Sigmoid colon (tissue), 7 donors: ENCODE measurements around the gene MLLT10. TPM values are rescaled to one million over a fixed set of nuclear protein-coding genes. Genes with fewer than 3 reads are reported as not detected.

Source experiments
- DNase-seq: peaks from one replicate; pipeline ENCODE4 v3.0.0-alpha.2; 2019
- H3K27ac ChIP-seq, 4 donors: fragments of 200-600 bp; sonication (generic); one replicate each; pipeline ENCODE4 v1.5.1; 2016 to 2019; ENCODE audit warnings: mild to moderate bottlenecking in 1 of 4
- H3K27me3 ChIP-seq, 3 donors: fragments of 200-600 bp; sonication (generic); one replicate each; pipeline ENCODE4 v1.5.1; 2019; ENCODE audit warnings: mild to moderate bottlenecking in 1 of 3
- H3K36me3 ChIP-seq, 4 donors: fragments of 200-600 bp; sonication (generic); one replicate each; pipeline ENCODE4 v1.5.1; 2016 to 2019
- H3K4me1 ChIP-seq, 4 donors: fragments of 200-600 bp; sonication (generic); one replicate each; pipeline ENCODE4 v1.5.1; 2017 to 2019
- H3K4me3 ChIP-seq, 4 donors: fragments of 200-600 bp; sonication (generic); one replicate each; pipeline ENCODE4 v1.5.1; 2017 to 2019; ENCODE audit warnings: mild to moderate bottlenecking in 2 of 4, moderate library complexity in 1 of 4
- H3K9me3 ChIP-seq, 4 donors: fragments of 200-600 bp in 3 of 4; sonication (generic) in 3 of 4; one replicate each; pipeline versions ENCODE4 v1.5.1 to v1.6.1; 2013 to 2019
- CTCF ChIP-seq, 4 experiments: fragments of 450-650 bp in 3 of 4; fragments of 200-600 bp in 1 of 4; IDR thresholded peaks; one replicate each; pipeline ENCODE4 v1.5.1; 2016 to 2019; ENCODE audit warnings: antibody characterized with exemption in 4 of 4, mild to moderate bottlenecking in 3 of 4, moderate library complexity in 2 of 4
- EP300 ChIP-seq, 4 donors: sonication (generic); formaldehyde crosslinking; IDR thresholded peaks; one replicate each; pipeline ENCODE4 v1.6.1; 2017; ENCODE audit warnings: antibody characterized with exemption in 4 of 4
- POLR2A ChIP-seq, 2 donors: fragments of 450-650 bp; IDR thresholded peaks; one replicate each; pipeline ENCODE4 v1.6.1; 2016; ENCODE audit warnings: antibody characterized with exemption in 2 of 2, mild to moderate bottlenecking in 2 of 2, moderate library complexity in 2 of 2
- POLR2AphosphoS5 ChIP-seq, 4 donors: sonication (generic); formaldehyde crosslinking; IDR thresholded peaks; one replicate each; pipeline ENCODE4 v1.6.1; 2017; ENCODE audit warnings: antibody characterized with exemption in 4 of 4
- WGBS, 2 donors: extraction: QIAGEN DNeasy Blood & Tissue Kit; methylation state at CpG; one replicate each; pipeline ENCODE4 v1.1.7; 2013; 5-methylcytosine and 5-hydroxymethylcytosine counted together
- intact Hi-C: fragments of 100-400 bp; cut with DNase I; formaldehyde crosslinking; loops from one replicate; pipeline ENCODE4 v1.15.1; 2023
- polyA plus RNA-seq, 3 donors: library from polyadenylated mRNA; stranded (reverse); fragments of 200-250 nt; gene quantifications; one replicate each; pipeline ENCODE4 v1.2.3, GENCODE V29; 2013
- total RNA-seq, 4 donors: library from RNA; depleted of rRNA; stranded (reverse); fragments of >200 nt; gene quantifications; one replicate each; pipeline ENCODE4 v1.1.0, GENCODE V29; 2016
- donor health status: healthy with polysubstance abuse.
- donor health status: Bipolar disorder and iron deficiency.
- donor health status: healthy.

MLLT10 gene
- total and polyA plus RNA-seq, 7 donors, result 8.6 to 53.7 (median 36.0) TPM

GRCh38 chr10:21526188-21526859 lies 7.7 kb upstream of the MLLT10 start:
- Histone ChIP-seq H3K4me3 (peak overlapping the region; percentile 49 to 74 (median 68)), H3K27ac (peak overlapping the region; percentile 97 to 99 (median 98)), H3K9me3 (no peaks in the 10 kb centered on the region), H3K27me3 (no peaks in the 10 kb centered on the region), H3K36me3 (no peaks in the 10 kb centered on the region), H3K4me1 (peaks cover 0 to 53% (median 23%) of the 10 kb centered on the region in 4 donors)
- DNase-seq, result peak; percentile 93
- 0 to 1% methylated on average over 56 of the region's 56 CpGs for WGBS, 2 donors
- peak in 2 of 4 donors; percentile 66 to 69 for TF ChIP-seq POLR2AphosphoS5 (IDR thresholded peaks at IDR 0.05)
- peak in 1 of 2 donors; percentile 6 for TF ChIP-seq POLR2A (IDR thresholded peaks at IDR 0.05)
- TF ChIP-seq EP300 (IDR thresholded peaks at IDR 0.05), result no peak
- intact Hi-C loops, result loop anchor here (5.0 to 10.0 kb wide), 2 partner anchors 816 to 908 kb away; no protein-coding TSS in a partner anchor

GRCh38 chr10:21526860-21527597 lies 7.0 kb upstream of the MLLT10 start:
- intact Hi-C loops, result loop anchor here (5.0 to 10.0 kb wide), 2 partner anchors 815 to 908 kb away; no protein-coding TSS in a partner anchor
- H3K27me3 ChIP-seq, result no peaks in the 10 kb centered on the region
- TF ChIP-seq CTCF (IDR thresholded peaks at IDR 0.05) (no peak), EP300 (IDR thresholded peaks at IDR 0.05) (no peak), POLR2AphosphoS5 (IDR thresholded peaks at IDR 0.05) (peak in 2 of 4 donors; percentile 42 to 44), POLR2A (IDR thresholded peaks at IDR 0.05) (peak in 1 of 2 donors; percentile 7)
- DNase-seq, result peak; percentile 83
- no peaks in the 10 kb centered on the region for H3K36me3 ChIP-seq
- WGBS, 2 donors, result 1% methylated on average over 68 of the region's 68 CpGs
- peaks cover 0 to 52% (median 20%) of the 10 kb centered on the region in 4 donors for H3K4me1 ChIP-seq
- peak overlapping the region; percentile 97 to 99 (median 98) for H3K27ac ChIP-seq
- H3K9me3 ChIP-seq, result no peaks in the 10 kb centered on the region
- H3K4me3 ChIP-seq, result peak overlapping the region; percentile 49 to 74 (median 68)

- H3K4me1 ChIP-seq, result peaks cover 0 to 54% (median 27%) of the 10 kb centered on the region in 4 donors
- WGBS, 2 donors, result 22 to 39% methylated on average over 18 of the region's 18 CpGs
- no peak for DNase-seq
- no peak for TF ChIP-seq POLR2AphosphoS5 (IDR thresholded peaks at IDR 0.05)
- no peak for TF ChIP-seq POLR2A (IDR thresholded peaks at IDR 0.05)
- TF ChIP-seq CTCF (IDR thresholded peaks at IDR 0.05), result no peak
- no peak for TF ChIP-seq EP300 (IDR thresholded peaks at IDR 0.05)
- no peaks in the 10 kb centered on the region for H3K27me3 ChIP-seq
- peak overlapping the region; percentile 49 to 74 (median 68) for H3K4me3 ChIP-seq
- intact Hi-C loops, result loop anchor here (5.0 to 10.0 kb wide), 2 partner anchors 815 to 907 kb away; no protein-coding TSS in a partner anchor
- H3K27ac ChIP-seq, result peak overlapping the region; percentile 97 to 99 (median 98)
- H3K9me3 ChIP-seq, result no peaks in the 10 kb centered on the region
- H3K36me3 ChIP-seq, result no peaks in the 10 kb centered on the region
These were observed 6.3 kb upstream of the MLLT10 start for GRCh38 chr10:21527598-21528235.

GRCh38 chr10:21528236-21529031 lies 5.6 kb upstream of the MLLT10 start:
- H3K4me1 ChIP-seq, result peaks cover 0 to 52% (median 29%) of the 10 kb centered on the region in 4 donors
- H3K36me3 ChIP-seq, result no peaks in the 10 kb centered on the region
- WGBS, 2 donors, result 66 to 70% methylated on average over 8 of the region's 8 CpGs
- peak overlapping the region; percentile 97 to 99 (median 98) for H3K27ac ChIP-seq
- no peaks in the 10 kb centered on the region for H3K27me3 ChIP-seq
- H3K4me3 ChIP-seq, result peak overlapping the region in 3 of 4 donors; percentile 66 to 74 (median 71)
- DNase-seq, result no peak
- no peaks in the 10 kb centered on the region for H3K9me3 ChIP-seq
- intact Hi-C loops, result loop anchor here (5.0 to 10.0 kb wide), 2 partner anchors 814 to 906 kb away; no protein-coding TSS in a partner anchor
- TF ChIP-seq CTCF (IDR thresholded peaks at IDR 0.05) (no peak), POLR2A (IDR thresholded peaks at IDR 0.05) (no peak), POLR2AphosphoS5 (IDR thresholded peaks at IDR 0.05) (no peak)
